Subcutaneous abdominal adipose tissue (tissue), 5 donors: ENCODE measurements around the gene NT5C3A.

Source experiments
- H3K27ac ChIP-seq: one replicate; pipeline ENCODE4 v1.7.0; 2013; ENCODE audit warnings: low read depth, mild to moderate bottlenecking, inconsistent platforms, low read length, moderate library complexity
- H3K27me3 ChIP-seq, 5 donors: one replicate each; pipeline ENCODE4 v1.7.0; 2013; ENCODE audit warnings: low read length in 5 of 5, inconsistent platforms in 1 of 5; ENCODE audit not compliant: control insufficient read depth in 5 of 5, insufficient read depth in 4 of 5
- H3K36me3 ChIP-seq, 5 donors: one replicate each; pipeline ENCODE4 v1.7.0; 2013; ENCODE audit warnings: low read length in 5 of 5; ENCODE audit not compliant: control insufficient read depth in 5 of 5, insufficient read depth in 5 of 5
- H3K4me1 ChIP-seq, 5 donors: one replicate each; pipeline ENCODE4 v1.7.0; 2013; ENCODE audit warnings: low read length in 5 of 5, mild to moderate bottlenecking in 3 of 5, moderate library complexity in 1 of 5; ENCODE audit not compliant: control insufficient read depth in 5 of 5, insufficient read depth in 5 of 5
- H3K4me3 ChIP-seq, 5 donors: one replicate each; pipeline ENCODE4 v1.7.0; 2013; ENCODE audit warnings: low read length in 5 of 5, low read depth in 1 of 5
- H3K9ac ChIP-seq, 5 donors: one replicate each; pipeline ENCODE4 v1.7.0; 2013; ENCODE audit warnings: low read length in 5 of 5, mild to moderate bottlenecking in 4 of 5, moderate library complexity in 3 of 5
- H3K9me3 ChIP-seq, 5 donors: one replicate each; pipeline ENCODE4 v1.7.0; 2013; ENCODE audit warnings: low read length in 5 of 5; ENCODE audit not compliant: control insufficient read depth in 5 of 5
- donor health status: healthy.
- donor health status: healthy.
- donor health status: healthy.
- donor health status: healthy.
- donor health status: healthy.

The NT5C3A gene

DNA sequence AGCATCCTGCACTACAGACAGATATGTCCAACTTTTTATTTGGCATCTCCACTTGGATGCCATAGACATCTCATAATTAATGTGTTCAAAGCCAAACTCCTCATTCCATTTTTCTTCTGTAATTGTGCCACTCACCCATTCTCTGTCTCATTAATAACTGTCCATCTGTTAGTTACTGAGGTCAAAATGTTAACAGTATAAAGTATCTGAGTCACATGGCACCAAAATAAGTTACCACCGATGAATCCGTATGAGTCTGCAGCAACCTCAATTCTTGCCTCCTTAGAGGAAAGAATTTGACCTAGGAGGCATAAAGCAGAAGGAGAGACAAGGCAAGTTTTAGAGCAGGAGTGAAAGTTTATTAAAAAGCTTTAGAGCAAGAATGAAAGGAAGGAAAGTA is 16.5 kb upstream of the NT5C3A start:
- Histone ChIP-seq H3K4me1 (no peaks in the 10 kb centered on the region), H3K4me3 (no peak overlapping the region), H3K9ac (no peak overlapping the region), H3K36me3 (no peaks in the 10 kb centered on the region), H3K27me3 (peaks cover 0 to 8% (median 0%) of the 10 kb centered on the region in 5 donors), H3K27ac (no peak overlapping the region), H3K9me3 (no peaks in the 10 kb centered on the region)

DNA sequence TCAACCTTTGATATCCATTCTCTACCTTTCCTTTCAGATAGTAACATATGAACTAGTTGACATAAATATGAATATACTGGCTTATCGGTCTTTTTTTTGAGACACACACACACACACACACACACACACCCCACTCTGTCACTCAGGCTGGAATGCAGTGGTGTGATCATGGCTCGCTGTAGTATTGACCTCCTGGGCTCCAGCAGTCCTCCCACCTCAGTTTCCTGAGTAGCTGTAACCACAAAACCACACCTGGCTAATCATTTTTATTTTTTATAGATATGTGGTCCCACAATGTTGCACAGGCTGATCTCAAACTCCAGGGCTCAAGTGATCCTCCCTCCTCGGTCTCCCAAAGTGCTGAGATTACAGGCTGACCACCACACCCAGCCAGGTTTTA is 14.2 kb upstream of the NT5C3A start:
- H3K4me1 ChIP-seq: no peaks in the 10 kb centered on the region

DNA sequence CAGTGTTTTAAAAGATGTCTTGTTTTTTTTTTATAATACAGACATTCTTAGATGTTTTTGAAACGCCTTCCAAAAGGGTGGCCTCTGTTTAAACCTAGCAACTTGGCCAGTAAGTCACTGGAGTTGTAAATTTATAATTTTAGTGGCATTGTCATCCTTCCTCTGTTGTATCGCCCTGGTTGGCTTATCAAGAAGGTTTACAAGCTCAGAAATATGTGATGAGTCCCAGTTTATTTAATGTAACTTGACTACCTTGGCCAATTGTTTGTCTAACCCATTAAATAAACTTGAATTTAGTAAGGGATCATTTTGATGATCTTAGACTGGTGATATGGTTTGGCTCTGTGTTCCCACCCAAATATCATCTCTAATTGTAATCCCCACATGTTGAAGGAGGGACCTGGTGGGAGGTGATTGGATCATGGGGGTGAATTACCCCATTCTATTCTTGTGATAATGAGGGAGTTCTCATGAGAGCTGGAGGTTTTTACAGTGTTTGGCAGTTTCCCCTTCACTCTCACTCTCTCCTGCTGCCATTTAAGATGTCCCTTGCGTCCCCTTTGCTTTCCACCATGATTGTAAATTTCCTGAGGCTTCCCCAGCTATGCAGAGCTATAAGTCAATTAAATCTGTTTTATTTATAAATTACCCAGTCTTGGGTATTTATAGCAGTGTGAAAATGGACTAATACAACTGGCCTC is 13.4 kb upstream of the NT5C3A start:
- Histone ChIP-seq H3K27ac (no peak overlapping the region), H3K36me3 (no peaks in the 10 kb centered on the region), H3K27me3 (peaks cover 0 to 8% (median 0%) of the 10 kb centered on the region in 5 donors), H3K9ac (no peak overlapping the region), H3K9me3 (peaks cover 0 to 2% (median 0%) of the 10 kb centered on the region in 5 donors), H3K4me3 (no peak overlapping the region), H3K4me1 (no peaks in the 10 kb centered on the region)

More for the DNA sequence above, 14.2 kb upstream of the NT5C3A start:
- Histone ChIP-seq H3K4me3 (no peak overlapping the region), H3K27ac (no peak overlapping the region), H3K36me3 (no peaks in the 10 kb centered on the region), H3K9ac (no peak overlapping the region), H3K9me3 (no peaks in the 10 kb centered on the region), H3K27me3 (peaks cover 0 to 8% (median 0%) of the 10 kb centered on the region in 5 donors)

GRCh38 chr7:33073243-33073642 is 10.7 kb upstream of the NT5C3A start:
- H3K4me3 ChIP-seq: no peak overlapping the region
- no peaks in the 10 kb centered on the region for H3K4me1 ChIP-seq
- peaks cover 0 to 11% (median 9%) of the 10 kb centered on the region in 5 donors for H3K9me3 ChIP-seq
- H3K27ac ChIP-seq: no peak overlapping the region
- no peak overlapping the region for H3K9ac ChIP-seq
- H3K36me3 ChIP-seq: no peaks in the 10 kb centered on the region
- H3K27me3 ChIP-seq: peaks cover 0 to 5% (median 0%) of the 10 kb centered on the region in 5 donors

DNA sequence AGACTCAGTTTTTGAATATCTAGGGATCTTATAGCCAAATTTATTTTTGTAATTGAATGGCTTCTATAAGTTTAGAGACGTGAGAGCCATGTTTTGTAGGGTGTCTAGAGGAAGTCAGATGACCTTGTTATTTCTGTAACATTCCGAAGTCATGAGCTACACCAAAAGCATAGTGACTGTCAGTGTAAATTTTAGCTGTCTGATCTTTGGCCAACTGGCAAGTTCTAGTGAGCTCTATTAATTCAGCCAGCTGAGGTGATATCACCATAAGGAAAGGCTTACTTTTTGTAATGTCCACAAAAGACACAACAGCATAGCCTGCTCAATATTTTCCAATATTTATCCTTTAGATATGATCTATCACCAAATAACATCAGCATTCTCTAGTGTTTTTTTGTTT is 9.9 kb upstream of the NT5C3A start:
- H3K4me1 ChIP-seq: no peaks in the 10 kb centered on the region
- H3K9me3 ChIP-seq: peaks cover 0 to 11% (median 9%) of the 10 kb centered on the region in 5 donors
- H3K36me3 ChIP-seq: no peaks in the 10 kb centered on the region
- no peak overlapping the region for H3K9ac ChIP-seq
- no peak overlapping the region for H3K4me3 ChIP-seq
- H3K27ac ChIP-seq: no peak overlapping the region
- H3K27me3 ChIP-seq: peaks cover 0 to 5% (median 0%) of the 10 kb centered on the region in 5 donors

DNA sequence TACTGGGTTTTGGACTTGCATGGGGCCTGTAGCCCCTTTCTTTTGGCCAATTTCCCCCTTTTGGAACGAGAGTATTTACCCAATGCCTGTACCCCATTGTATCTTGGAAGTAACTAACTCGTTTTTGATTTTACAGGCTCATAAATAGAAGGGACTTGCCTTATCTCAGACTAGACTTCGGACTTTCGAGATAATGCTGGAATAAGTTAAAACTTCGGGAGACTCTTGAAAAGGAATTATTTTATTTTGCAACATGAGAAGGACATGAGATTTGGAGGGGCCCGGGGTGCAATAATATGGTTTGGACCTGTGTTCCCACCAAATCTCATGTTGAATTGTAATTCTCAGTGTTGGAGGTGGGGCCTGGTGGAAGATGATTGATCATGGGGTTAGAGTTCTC is 8.3 kb upstream of the NT5C3A start:
- H3K4me3 ChIP-seq: peak overlapping the region in 1 of 5 donors; percentile 35
- no peak overlapping the region for H3K9ac ChIP-seq
- peaks cover 3 to 22% (median 21%) of the 10 kb centered on the region in 5 donors for H3K9me3 ChIP-seq
- H3K36me3 ChIP-seq: no peaks in the 10 kb centered on the region
- no peak overlapping the region for H3K27ac ChIP-seq
- no peaks in the 10 kb centered on the region for H3K4me1 ChIP-seq
- H3K27me3 ChIP-seq: no peaks in the 10 kb centered on the region

DNA sequence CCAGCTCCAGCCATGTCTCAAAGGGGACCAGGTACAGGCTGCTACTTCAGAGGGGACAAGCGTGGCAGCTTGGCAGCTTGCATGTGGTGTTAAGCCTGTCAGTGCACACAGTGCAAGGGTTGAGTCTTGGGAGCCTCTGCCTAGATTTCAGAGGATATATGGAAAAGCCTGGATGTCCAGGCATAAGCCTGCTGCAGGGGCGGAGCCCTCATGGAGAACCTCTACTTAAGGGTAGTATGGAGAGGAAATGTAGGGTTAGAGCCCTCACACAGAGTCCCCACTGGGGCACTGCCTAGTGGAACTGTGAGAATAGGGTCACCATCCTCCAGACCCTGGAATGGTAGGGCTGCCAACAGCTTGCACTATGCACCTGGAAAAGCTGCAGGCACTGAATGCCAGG is 7.7 kb upstream of the NT5C3A start:
- Histone ChIP-seq H3K9ac (no peak overlapping the region), H3K36me3 (no peaks in the 10 kb centered on the region), H3K9me3 (peaks cover 4 to 26% (median 22%) of the 10 kb centered on the region in 5 donors), H3K4me3 (peak overlapping the region in 1 of 5 donors; percentile 35), H3K27me3 (no peaks in the 10 kb centered on the region), H3K4me1 (no peaks in the 10 kb centered on the region), H3K27ac (no peak overlapping the region)

DNA sequence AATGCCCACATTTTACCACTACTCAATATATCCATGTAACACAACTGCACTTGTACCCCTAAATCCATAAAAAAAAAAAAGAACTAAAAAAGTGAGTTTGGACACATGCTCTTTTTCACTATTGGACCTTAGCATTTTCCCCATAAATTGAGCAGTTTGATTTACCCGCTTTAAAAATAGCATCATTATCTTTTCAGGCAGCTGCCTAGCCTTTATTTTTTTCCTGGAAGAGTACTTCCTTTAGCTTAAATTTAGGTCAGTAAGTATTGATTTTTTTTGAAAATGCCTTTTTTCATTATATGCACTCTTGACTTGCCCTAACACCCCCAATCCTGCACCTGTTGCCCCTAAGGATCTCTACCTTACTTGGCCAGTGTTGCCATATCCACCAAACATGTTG is 5.3 kb upstream of the NT5C3A start:
- Histone ChIP-seq H3K9me3 (peaks cover 4 to 31% (median 22%) of the 10 kb centered on the region in 5 donors), H3K27ac (no peak overlapping the region), H3K36me3 (no peaks in the 10 kb centered on the region), H3K4me3 (no peak overlapping the region), H3K9ac (no peak overlapping the region), H3K27me3 (no peaks in the 10 kb centered on the region), H3K4me1 (peaks cover 0 to 8% (median 7%) of the 10 kb centered on the region in 5 donors)

DNA sequence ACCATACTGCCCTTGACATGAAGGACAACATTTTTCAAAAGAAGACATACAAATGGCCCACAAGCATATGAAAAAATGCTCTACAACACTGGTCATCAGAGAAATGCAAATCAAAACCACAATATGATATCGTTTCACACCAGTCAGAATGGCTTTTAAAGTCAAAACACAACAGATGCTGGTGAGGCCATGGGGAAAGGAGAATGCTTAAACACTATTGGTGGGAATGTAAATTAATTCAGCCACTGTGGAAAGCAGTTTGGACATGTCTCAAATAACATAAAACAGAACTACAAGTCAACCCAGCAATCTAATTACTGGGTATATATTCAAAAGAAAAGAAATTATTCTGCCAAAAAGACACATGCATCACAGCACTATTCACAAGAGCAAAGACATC is 4.2 kb upstream of the NT5C3A start:
- H3K9ac ChIP-seq: no peak overlapping the region
- H3K27ac ChIP-seq: no peak overlapping the region
- no peak overlapping the region for H3K4me3 ChIP-seq
- peaks cover 4 to 31% (median 22%) of the 10 kb centered on the region in 5 donors for H3K9me3 ChIP-seq
- H3K36me3 ChIP-seq: no peaks in the 10 kb centered on the region
- H3K27me3 ChIP-seq: no peaks in the 10 kb centered on the region
- peaks cover 0 to 12% (median 12%) of the 10 kb centered on the region in 5 donors for H3K4me1 ChIP-seq

DNA sequence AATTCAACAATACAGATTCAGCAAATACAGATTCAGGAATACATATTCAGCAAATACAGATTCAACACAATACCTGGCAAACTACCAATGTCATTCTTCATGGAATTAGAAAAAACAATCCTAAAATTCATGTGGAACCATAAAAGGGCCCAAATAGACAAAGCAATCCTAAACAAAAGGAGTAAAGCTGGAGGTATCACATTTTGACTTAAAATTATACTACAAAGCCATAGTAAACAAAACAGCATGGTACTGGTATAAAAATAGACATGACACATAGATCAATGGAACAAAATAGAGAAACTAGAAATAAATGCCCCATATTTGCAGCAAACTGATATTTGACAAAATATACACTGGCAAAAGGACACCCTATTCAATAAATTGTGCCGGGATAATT is 3.4 kb upstream of the NT5C3A start:
- Histone ChIP-seq H3K27me3 (no peaks in the 10 kb centered on the region), H3K4me3 (no peak overlapping the region), H3K27ac (no peak overlapping the region), H3K4me1 (peaks cover 0 to 20% (median 20%) of the 10 kb centered on the region in 5 donors), H3K9me3 (peaks cover 4 to 31% (median 20%) of the 10 kb centered on the region in 5 donors), H3K9ac (no peak overlapping the region), H3K36me3 (no peaks in the 10 kb centered on the region)
